GM13977 (cell line): Measurements from ENCODE around the gene AGBL4.

Experiments
- DNase-seq: peaks from one replicate; pipeline ENCODE4 v3.0.0; 2012; ENCODE audit warnings: low spot score
- in situ Hi-C: fragments of 300-500 bp; cut with MboI; formaldehyde crosslinking; loops from one replicate; pipeline ENCODE4 v1.12.0; 2022; ENCODE audit warnings: low sequenced_read_pairs, low pct_unique_long_range_greater_than_20kb, mixed read lengths, inconsistent platforms; ENCODE audit not compliant: unreplicated experiment
- TF ChIP-seq, protein P1 (sequence below): IDR thresholded peaks from 2 replicates; pipeline ENCODE4 v1.5.1; 2012; ENCODE audit warnings: mild to moderate bottlenecking, control low read depth; ENCODE audit not compliant: insufficient read depth; ENCODE audit errors: extremely low read depth, missing control alignments

AGBL4 gene

DNA sequence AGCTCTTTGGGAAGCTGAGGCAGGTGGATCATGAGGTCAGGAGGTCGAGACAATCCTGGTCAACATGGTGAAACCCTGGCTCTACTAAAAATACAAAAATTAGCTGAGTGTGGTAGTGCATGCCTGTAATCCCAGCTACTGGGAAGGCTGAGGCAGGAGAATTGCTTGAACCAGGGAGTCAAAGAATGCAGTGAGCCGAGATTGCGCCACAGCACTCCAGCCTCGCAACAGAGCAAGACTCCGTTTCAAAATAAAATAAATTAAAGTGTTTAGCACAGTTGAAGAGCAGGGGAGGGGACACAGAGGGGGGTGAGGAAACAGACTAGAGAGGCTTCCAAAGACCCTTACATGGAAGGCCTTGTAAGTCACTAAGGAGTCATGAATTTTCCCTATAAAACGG, 1420.5 kb downstream of the AGBL4 start:
- TF ChIP-seq, protein P1, sequence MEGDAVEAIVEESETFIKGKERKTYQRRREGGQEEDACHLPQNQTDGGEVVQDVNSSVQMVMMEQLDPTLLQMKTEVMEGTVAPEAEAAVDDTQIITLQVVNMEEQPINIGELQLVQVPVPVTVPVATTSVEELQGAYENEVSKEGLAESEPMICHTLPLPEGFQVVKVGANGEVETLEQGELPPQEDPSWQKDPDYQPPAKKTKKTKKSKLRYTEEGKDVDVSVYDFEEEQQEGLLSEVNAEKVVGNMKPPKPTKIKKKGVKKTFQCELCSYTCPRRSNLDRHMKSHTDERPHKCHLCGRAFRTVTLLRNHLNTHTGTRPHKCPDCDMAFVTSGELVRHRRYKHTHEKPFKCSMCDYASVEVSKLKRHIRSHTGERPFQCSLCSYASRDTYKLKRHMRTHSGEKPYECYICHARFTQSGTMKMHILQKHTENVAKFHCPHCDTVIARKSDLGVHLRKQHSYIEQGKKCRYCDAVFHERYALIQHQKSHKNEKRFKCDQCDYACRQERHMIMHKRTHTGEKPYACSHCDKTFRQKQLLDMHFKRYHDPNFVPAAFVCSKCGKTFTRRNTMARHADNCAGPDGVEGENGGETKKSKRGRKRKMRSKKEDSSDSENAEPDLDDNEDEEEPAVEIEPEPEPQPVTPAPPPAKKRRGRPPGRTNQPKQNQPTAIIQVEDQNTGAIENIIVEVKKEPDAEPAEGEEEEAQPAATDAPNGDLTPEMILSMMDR, result no peak
- DNase-seq, result no peak
- in situ Hi-C loops, result no loop called here

DNA sequence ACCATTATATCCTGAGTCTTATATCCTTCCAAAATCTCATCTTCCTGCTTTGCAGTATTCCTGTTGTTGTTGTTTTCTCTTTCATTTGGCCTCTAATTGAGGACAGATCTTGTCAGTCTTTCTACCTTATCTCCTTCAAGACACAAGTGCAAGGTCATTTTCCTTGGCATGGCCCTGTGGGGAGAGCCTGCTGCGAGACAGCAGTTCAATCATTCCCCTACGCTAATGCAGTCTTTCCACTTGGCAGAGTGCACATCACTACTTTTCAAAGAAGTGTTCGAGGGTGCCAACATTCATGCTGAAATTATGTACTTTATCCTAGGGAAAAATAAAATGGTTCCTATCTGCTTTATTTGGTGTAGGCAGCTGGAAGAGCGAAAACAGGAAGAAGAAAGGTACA, 1421.4 kb downstream of the AGBL4 start:
- TF ChIP-seq, protein P1, result no peak
- in situ Hi-C loops, result no loop called here
- DNase-seq, result no peak

DNA sequence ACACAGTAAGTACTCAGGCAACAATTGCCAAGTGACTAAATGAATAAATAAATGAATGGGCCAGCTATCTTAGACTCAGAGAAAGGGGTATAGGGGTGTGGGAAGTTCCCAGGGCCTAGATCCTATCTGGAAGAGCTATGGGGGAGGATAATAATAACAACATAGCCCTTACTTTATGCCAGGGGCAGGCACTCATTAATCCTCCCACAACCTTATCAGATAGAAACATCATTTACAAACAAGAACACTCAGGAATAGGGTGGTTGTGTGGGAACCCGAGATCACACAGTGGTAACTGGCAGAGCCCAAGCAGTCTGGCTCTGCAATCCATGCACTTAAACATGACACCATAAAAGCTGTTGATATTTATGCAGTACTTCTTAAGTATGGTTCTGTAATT, 1423.6 kb downstream of the AGBL4 start:
- TF ChIP-seq, protein P1, result no peak
- in situ Hi-C loops, result no loop called here
- no peak for DNase-seq

DNA sequence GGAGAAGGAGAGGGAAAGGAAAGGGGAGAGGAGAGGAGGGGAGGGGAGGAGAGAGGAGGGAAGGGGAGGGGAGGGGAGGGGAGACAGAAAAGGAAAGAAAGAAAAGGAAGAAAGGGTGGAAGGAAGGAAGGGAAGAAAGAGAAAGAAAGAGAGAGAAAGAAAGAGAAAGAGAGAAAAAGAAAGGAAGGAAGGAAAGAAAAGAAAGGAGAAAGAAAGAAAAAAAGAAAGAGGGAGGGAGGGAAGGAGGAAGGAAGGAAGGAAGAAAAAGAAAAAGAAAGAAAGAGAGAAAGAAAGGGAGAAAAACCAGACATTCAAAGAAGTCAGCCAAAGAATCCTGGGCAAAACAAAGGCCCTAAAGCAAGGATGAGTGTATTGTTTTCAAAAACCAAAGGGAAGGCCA, 1426.1 kb downstream of the AGBL4 start:
- no peak for DNase-seq
- in situ Hi-C loops, result no loop called here

DNA sequence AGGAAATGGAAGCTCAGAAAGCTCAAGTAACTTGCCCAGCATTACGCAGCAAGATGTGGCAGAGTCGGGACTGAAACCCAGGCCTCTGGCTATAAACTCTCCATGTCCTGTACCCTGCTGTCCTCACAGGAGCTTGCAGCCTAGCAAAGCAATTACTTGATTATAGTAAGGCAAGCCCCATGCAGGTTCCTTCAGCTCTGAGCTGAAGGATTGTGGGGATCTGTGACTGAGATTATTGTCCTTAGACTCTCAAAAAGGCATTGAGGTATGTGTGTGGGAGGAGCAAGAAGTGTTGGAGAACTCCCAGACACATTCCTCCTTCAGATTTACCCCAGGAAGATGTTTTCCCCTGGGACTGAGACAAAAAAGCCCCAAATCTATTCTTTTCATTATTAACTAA, 1427.7 kb downstream of the AGBL4 start:
- in situ Hi-C loops, result no loop called here
- TF ChIP-seq, protein P1, result no peak
- DNase-seq, result no peak

More for the DNA sequence above, 1426.1 kb downstream of the AGBL4 start:
- TF ChIP-seq, protein P1, result no peak

DNA sequence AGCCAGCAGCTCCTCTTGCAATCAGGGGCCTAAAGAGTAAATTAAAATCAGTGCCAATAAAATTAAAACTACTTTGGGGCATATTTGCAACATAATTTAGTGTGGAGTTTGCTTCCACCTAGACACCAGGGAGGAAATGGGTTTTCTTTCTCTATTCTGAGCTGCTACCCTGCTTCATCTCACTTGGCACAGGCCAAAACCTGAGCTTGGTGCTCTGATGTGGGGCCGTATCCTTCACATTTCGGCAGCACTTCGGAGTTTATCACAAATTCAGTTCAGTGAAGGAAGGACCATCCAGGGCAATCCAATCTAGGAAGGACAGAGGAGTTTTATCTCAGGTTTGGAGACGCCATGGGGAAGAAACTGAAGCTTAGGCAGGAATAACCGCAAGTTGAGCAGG, 1428.1 kb downstream of the AGBL4 start:
- TF ChIP-seq, protein P1, result no peak
- in situ Hi-C loops, result no loop called here
- no peak for DNase-seq

DNA sequence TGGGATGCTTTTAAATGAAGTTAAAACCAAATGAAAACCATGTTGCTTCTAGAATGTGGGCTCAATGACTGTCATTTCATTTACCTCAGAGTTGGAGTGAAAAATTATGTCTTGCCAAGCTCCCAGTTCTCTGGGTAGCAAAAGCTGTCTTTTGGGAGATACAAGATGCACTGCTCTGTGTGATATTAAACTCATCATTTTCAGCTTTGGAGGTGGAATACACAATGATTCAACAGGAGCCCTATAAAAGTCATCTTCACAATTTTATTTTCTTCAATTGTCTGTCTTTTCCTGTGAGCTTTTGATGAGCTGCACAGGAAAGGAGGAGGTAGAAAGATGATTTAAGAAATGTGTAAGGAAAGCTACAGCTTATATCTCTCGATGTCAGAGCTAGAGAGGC, 1431.4 kb downstream of the AGBL4 start:
- no peak for DNase-seq
- in situ Hi-C loops, result no loop called here
- TF ChIP-seq, protein P1, result no peak
